GM12878 (cell line): ENCODE data around the gene BCAS3. TPM values are rescaled to one million over a fixed set of nuclear protein-coding genes. Genes with fewer than 3 reads are reported as not detected.
A peak's percentile ranks its signal among the peaks of the same experiment; 100 is the strongest.

ENCODE experiments used
- ATAC-seq: fragments of 200-7000 bp; cut with Tn5 transposase; 3 replicates; pipeline ENCODE4 v1.9.1; 2020; ENCODE audit warnings: mild to moderate bottlenecking, moderate library complexity
- BruUV-seq: library from RNA; stranded (reverse); fragments of 400-500 nt; replicated peaks from 2 replicates; lab custom pipeline; 2021; lab: Mats Ljungman, UMichigan
- CTCF ChIA-PET: fragments of 300-600 bp; sonication (Branson Sonifier 250); formaldehyde crosslinking; extraction: SDS; loops from one replicate; lab custom pipeline; 2021; ENCODE audit warnings: inconsistent platforms; lab: Yijun Ruan, JAX
- POLR2A ChIA-PET: fragments of 350-600 bp; formaldehyde crosslinking; extraction: SDS; loops from one replicate; lab custom pipeline; 2021; ENCODE audit warnings: inconsistent platforms; lab: Charles Lee
- RAD21 ChIA-PET: fragments of 300-600 bp; sonication (Branson Sonifier 250); formaldehyde crosslinking; loops from one replicate; lab custom pipeline; 2023; ENCODE audit warnings: antibody characterized with exemption; ENCODE audit not compliant: unreplicated experiment; lab: Charles Lee
- SMC1A ChIA-PET: fragments of 300-600 bp; sonication (Branson Sonifier 250); formaldehyde crosslinking; loops from one replicate; lab custom pipeline; 2023; ENCODE audit not compliant: unreplicated experiment, uncharacterized antibody; lab: Charles Lee
- DNase-seq: peaks from one replicate; pipeline ENCODE4 v3.0.0-alpha.2; 2011; ENCODE audit warnings: low read depth, low spot score
- FAIRE-seq: peaks from 3 replicates; lab custom pipeline; 2011; peaks lifted over from hg19 to GRCh38; lab: Jason Lieb, UNC
- H2AFZ ChIP-seq: 2 replicates; pipeline ENCODE4 v1.6.0; 2011; ENCODE audit warnings: low read depth, low read length, control low read depth; ENCODE audit not compliant: control insufficient read depth
- H3K27ac ChIP-seq: 2 replicates; pipeline ENCODE4 v1.5.1; 2011; ENCODE audit warnings: control low read depth; ENCODE audit not compliant: control insufficient read depth, insufficient read depth
- H3K27me3 ChIP-seq, 2 experiments: replicated peaks in 1 of 2; 2 replicates each; pipeline versions ENCODE4 v1.6.0 to v1.6.1; 2011; ENCODE audit warnings: low read length in 1 of 2; ENCODE audit not compliant: control insufficient read depth in 2 of 2, insufficient read depth in 2 of 2
- H3K36me3 ChIP-seq, 2 experiments: 2 replicates each; pipeline ENCODE4 v1.5.1; 2011; ENCODE audit warnings: low read length in 1 of 2; ENCODE audit not compliant: control insufficient read depth in 2 of 2, insufficient read depth in 2 of 2
- H3K4me1 ChIP-seq: 2 replicates; pipeline ENCODE4 v1.6.1; 2011; ENCODE audit warnings: mild to moderate bottlenecking, low read length, moderate library complexity, mixed read lengths; ENCODE audit not compliant: control insufficient read depth, insufficient read depth
- H3K4me2 ChIP-seq: 2 replicates; pipeline ENCODE4 v1.6.0; 2011; ENCODE audit warnings: control low read depth; ENCODE audit not compliant: control insufficient read depth, insufficient read depth
- H3K4me3 ChIP-seq: fragments of 200-600 bp; sonication (generic); 2 replicates; pipeline ENCODE4 v1.5.1; 2016
- H3K79me2 ChIP-seq: 2 replicates; pipeline ENCODE4 v1.6.0; 2011; ENCODE audit warnings: low read length; ENCODE audit not compliant: control insufficient read depth, insufficient read depth
- H3K9ac ChIP-seq: 2 replicates; pipeline ENCODE4 v1.8.0; 2011; ENCODE audit warnings: low read length, control low read depth, mixed read lengths; ENCODE audit not compliant: control insufficient read depth, insufficient read depth
- H3K9me3 ChIP-seq: replicated peaks from 3 replicates; pipeline ENCODE4 v1.5.1; 2011; ENCODE audit warnings: mild to moderate bottlenecking, low read length; ENCODE audit not compliant: control insufficient read depth, insufficient read depth
- H4K20me1 ChIP-seq: 2 replicates; pipeline ENCODE4 v1.6.0; 2011; ENCODE audit not compliant: control insufficient read depth, insufficient read depth
- ETV6 ChIP-seq, 2 experiments: fragments of 450-650 bp in 1 of 2; IDR thresholded peaks in 1 of 2; conservative IDR thresholded peaks in 1 of 2; 2 replicates each; pipeline ENCODE4 v1.6.1; 2014; ENCODE audit warnings: antibody characterized with exemption in 1 of 2, borderline replicate concordance in 1 of 2, low read depth in 1 of 2, mild to moderate bottlenecking in 1 of 2, moderate library complexity in 1 of 2
- IKZF2 ChIP-seq, 2 experiments: fragments of 450-650 bp; IDR thresholded peaks; 2 replicates each; pipeline ENCODE4 v1.6.1; 2017; ENCODE audit warnings: mild to moderate bottlenecking in 2 of 2, moderate library complexity in 2 of 2
- JUND ChIP-seq: IDR thresholded peaks from 2 replicates; pipeline ENCODE4 v1.6.1; 2012; ENCODE audit warnings: low read depth, mild to moderate bottlenecking, low read length, improper control_type of control experiment, moderate library complexity
- MXI1 ChIP-seq: fragments of 150-350 bp; IDR thresholded peaks from 2 replicates; pipeline ENCODE4 v1.6.1; 2011; ENCODE audit warnings: low read depth, mild to moderate bottlenecking, inconsistent platforms, low read length, improper control_type of control experiment
- NFXL1 ChIP-seq: fragments of 450-650 bp; IDR thresholded peaks from 2 replicates; pipeline ENCODE4 v1.6.1; 2017; ENCODE audit warnings: antibody characterized with exemption, mild to moderate bottlenecking, borderline replicate concordance
- WGBS: methylation state at CpG from one replicate; pipeline ENCODE4 v1.1.6; 2016; ENCODE audit warnings: low lambda C conversion rate; ENCODE audit not compliant: insufficient replicate concordance, insufficient coverage; ENCODE audit errors: missing lambda C conversion rate; 5-methylcytosine and 5-hydroxymethylcytosine counted together
- in situ Hi-C: fragments of 300-500 bp; cut with MboI; formaldehyde crosslinking; loops from 9 replicates; pipeline ENCODE4 v1.14.3; 2018; ENCODE audit warnings: mixed read lengths
- intact Hi-C: fragments of 100-400 bp; cut with micrococcal nuclease; formaldehyde crosslinking; loops from one replicate; pipeline ENCODE4 v1.14.2; 2022; ENCODE audit not compliant: unreplicated experiment
- polyA plus RNA-seq, 11 experiments: library from polyadenylated mRNA; depleted of rRNA in 4 of 11; unstranded in 6 of 11; stranded (reverse) in 5 of 11; fragments of >200 nt; fragmentation: Nextera tagmentation in 4 of 11; fragmentation: Illumina TruSeq in 1 of 11; extraction: Ambion mirVana in 4 of 11; extraction: Trizol in 1 of 11; gene quantifications; 1 replicate in 1 of 11; 2 replicates in 10 of 11; pipeline versions ENCODE4 v1.2.1 to v1.2.3, GENCODE V29; 2011 to 2016; ENCODE audit warnings: inconsistent platforms in 2 of 11, missing spikeins in 2 of 11, low read depth in 1 of 11
- total RNA-seq, 4 experiments: library from RNA; depleted of rRNA in 3 of 4; stranded (reverse); fragments of >200 nt in 3 of 4; fragmentation: Illumina TruSeq in 1 of 4; extraction: Trizol in 1 of 4; gene quantifications; 2 replicates each; pipeline versions ENCODE4 v1.2.1 to v1.2.3, GENCODE V29; 2013 to 2021

BCAS3 gene
- total and polyA plus RNA-seq, 10 of the 15 experiments (the other 5 are each of a cell fraction or from before 2014, with no cell fraction given): 2.1 to 11.0 (median 6.6) TPM

DNA sequence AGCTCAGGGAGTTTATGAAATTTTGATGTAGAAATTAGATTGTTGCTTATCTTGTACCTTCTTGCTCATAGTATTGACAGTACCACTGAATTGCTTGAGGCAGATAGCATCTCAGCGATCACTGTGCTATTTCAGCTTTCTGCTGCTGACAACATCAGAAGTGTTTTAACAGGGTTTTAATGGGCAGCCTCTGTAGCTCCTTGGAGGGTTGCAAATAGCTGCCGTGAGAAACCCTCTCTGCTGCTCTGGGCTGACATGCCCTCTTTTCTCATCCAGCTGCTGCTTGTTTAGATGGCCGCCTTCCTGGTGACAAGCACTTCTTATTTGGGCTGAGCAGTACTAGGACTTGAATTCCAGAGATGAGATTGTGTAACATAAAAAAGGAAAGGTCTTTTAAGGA is 541.8 kb downstream of the BCAS3 start (continued):
- TF ChIP-seq NFXL1 (peak; percentile 49), IKZF2 (IDR thresholded peaks at IDR 0.05) (no peak)

DNA sequence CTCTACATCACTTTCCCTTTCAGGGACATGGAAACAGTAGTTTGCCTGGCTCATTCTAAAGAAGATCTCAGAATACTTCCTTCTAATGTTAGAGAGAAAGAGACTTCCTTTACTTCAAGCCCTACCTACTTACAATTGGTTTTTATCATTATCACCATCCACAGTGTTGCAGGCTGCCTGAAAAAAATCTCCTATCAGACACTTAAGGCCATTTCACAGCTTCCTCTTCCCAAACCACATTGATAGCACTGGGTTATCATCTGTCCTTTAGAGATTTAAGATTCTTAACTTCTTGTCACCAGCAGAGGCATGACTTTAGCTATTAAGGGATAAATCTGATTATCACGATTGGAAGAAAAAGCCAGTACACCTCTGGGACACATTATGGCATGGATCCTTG is 543.5 kb downstream of the BCAS3 start:
- intact Hi-C loops (no loop called here), in situ Hi-C loops (no loop called here)
- no TSS peak for BruUV-seq
- ChIA-PET RAD21 (no interaction called here), POLR2A (no interaction called here), SMC1A (interaction anchor here (2.2 kb wide), 1 partner anchor 8 kb away, joined by 4 read pairs; no protein-coding TSS in a partner anchor), CTCF (interaction anchor here (0.6 to 1.1 kb wide), 2 partner anchors 27 to 501 kb away, joined by 3 read pairs; no protein-coding TSS in a partner anchor)
- no peaks in the 10 kb centered on the region for H3K9me3 ChIP-seq
- no peak overlapping the region for H3K4me3 ChIP-seq
- TF ChIP-seq NFXL1: 0 out of 2 replicates have a peak, but pooled peaks have one; percentile 4
- no peak for TF ChIP-seq MXI1
- TF ChIP-seq JUND: no peak
- 0 out of 4 replicates have a peak, but pooled peaks of 1 of the 2 experiments have one; percentile 46 for TF ChIP-seq ETV6 (conservative IDR thresholded peaks at IDR 0.05 in 1 of 2, IDR thresholded peaks at IDR 0.05 in 1 of 2; ENCODE audit: borderline replicate concordance in 1 of 2, low read depth in 1 of 2)
- H3K4me2 ChIP-seq: no peak overlapping the region
- FAIRE-seq: no peak
- DNase-seq: no peak
- no peak overlapping the region for H3K9ac ChIP-seq
- 33% methylated on average over 1 of the region's 1 CpG for WGBS
- H3K79me2 ChIP-seq: no peaks in the 10 kb centered on the region
- no peaks in the 10 kb centered on the region for H4K20me1 ChIP-seq
- H3K27ac ChIP-seq: no peak overlapping the region
- H2AFZ ChIP-seq: no peak overlapping the region
- no peaks in the 10 kb centered on the region for H3K36me3 ChIP-seq
- ATAC-seq: no peak
- no peaks in the 10 kb centered on the region; the same call in 1 of the 2 replicates for H3K4me1 ChIP-seq
- no peaks in the 10 kb centered on the region for H3K27me3 ChIP-seq
